Measurements from ENCODE around the gene MYADML2.

GRCh38 chr17:81950501-81950900 is 3.5 kb upstream of the MYADML2 start:
- no peak for TF ChIP-seq CTCF (IDR thresholded peaks at IDR 0.05 in 2 of 3, conservative IDR thresholded peaks at IDR 0.05 in 1 of 3; ENCODE audit: control insufficient read depth in 2 of 3, extremely low read depth in 1 of 3, insufficient read depth in 1 of 3, low read depth in 3 of 3, low read length in 3 of 3)
- TF ChIP-seq RAD21 (IDR thresholded peaks at IDR 0.05; ENCODE audit: insufficient read depth, low read depth, low read length) = no peak

Data from GM12878 (cell line).